Measurements from ENCODE around the gene CCDC68.
"Not testable (repeated sequence)": the region's sequence is repeated elsewhere in the genome, so short reads cannot be mapped to it uniquely, and the experiment has no call there.

Gene CCDC68

DNA sequence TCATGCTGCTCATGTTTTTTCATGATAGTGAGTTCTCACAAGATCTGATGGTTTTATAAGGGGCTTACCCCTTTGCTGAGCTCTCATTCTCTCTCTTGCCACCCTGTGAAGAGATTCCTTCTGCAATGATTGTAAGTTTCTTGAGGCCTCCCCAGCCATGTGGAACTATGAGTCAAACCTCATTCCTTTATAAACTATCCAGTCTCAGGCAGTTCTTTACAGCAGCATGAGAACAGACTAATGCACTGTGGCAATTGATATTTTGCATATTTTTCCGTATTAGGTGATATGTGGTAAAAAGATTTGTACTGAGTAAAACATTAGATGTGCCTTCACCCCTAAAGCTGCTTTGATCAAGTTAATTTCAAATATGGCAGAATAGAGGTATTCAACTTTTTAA is 82.2 kb downstream of the CCDC68 start:
- no peaks in the 10 kb centered on the region for H3K79me2 ChIP-seq (ENCODE audit: control insufficient read depth, insufficient read depth, low read length, unreplicated experiment)
- peaks cover 17% of the 10 kb centered on the region for H3K4me1 ChIP-seq (ENCODE audit: control insufficient read depth, insufficient read depth, low read length, unreplicated experiment)
- H3K27ac ChIP-seq (ENCODE audit: low read depth, low read length), result no peak overlapping the region
- no peaks in the 10 kb centered on the region for H3K27me3 ChIP-seq (ENCODE audit: insufficient read depth, low read length)
- no peak overlapping the region for H2AFZ ChIP-seq (ENCODE audit: low read length, unreplicated experiment)
- H3K4me3 ChIP-seq (ENCODE audit: low read depth, low read length), result no peak overlapping the region
- H3K36me3 ChIP-seq (ENCODE audit: insufficient read depth, low read length), result peaks cover 11% of the 10 kb centered on the region

DNA sequence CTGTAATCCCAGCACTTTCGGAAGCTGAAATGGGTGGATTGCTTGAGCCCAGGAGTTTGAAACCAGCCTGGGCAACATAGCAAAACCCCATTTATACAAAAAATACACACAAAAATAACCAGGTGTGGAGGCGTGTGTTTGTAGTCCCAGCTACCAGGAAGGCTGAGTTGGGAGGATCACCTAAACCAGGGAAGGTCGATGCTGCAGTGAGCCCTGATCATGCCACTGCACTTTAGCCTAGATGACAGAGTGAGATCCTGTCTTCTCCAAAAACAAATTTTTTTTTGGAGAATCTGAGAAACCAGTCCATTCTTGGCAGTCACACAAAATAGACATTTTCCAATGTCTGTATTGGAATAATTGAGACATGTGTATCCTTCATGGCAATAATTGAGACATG is 84.2 kb downstream of the CCDC68 start:
- peaks cover 5% of the 10 kb centered on the region for H3K36me3 ChIP-seq (ENCODE audit: insufficient read depth, low read length)
- no peak overlapping the region for H2AFZ ChIP-seq (ENCODE audit: low read length, unreplicated experiment)
- peaks cover 7% of the 10 kb centered on the region for H3K4me1 ChIP-seq (ENCODE audit: control insufficient read depth, insufficient read depth, low read length, unreplicated experiment)
- H3K4me3 ChIP-seq (ENCODE audit: low read depth, low read length), result no peak overlapping the region
- H3K27ac ChIP-seq (ENCODE audit: low read depth, low read length), result no peak overlapping the region
- no peaks in the 10 kb centered on the region for H3K27me3 ChIP-seq (ENCODE audit: insufficient read depth, low read length)
- H3K79me2 ChIP-seq (ENCODE audit: control insufficient read depth, insufficient read depth, low read length, unreplicated experiment), result no peaks in the 10 kb centered on the region

- no peaks in the 10 kb centered on the region for H3K79me2 ChIP-seq (ENCODE audit: control insufficient read depth, insufficient read depth, low read length, unreplicated experiment)
- H3K27me3 ChIP-seq (ENCODE audit: insufficient read depth, low read length), result no peaks in the 10 kb centered on the region
- H3K4me3 ChIP-seq (ENCODE audit: low read depth, low read length), result no peak overlapping the region
- no peak overlapping the region for H3K27ac ChIP-seq (ENCODE audit: low read depth, low read length)
- peaks cover 6% of the 10 kb centered on the region for H3K4me1 ChIP-seq (ENCODE audit: control insufficient read depth, insufficient read depth, low read length, unreplicated experiment)
- H2AFZ ChIP-seq (ENCODE audit: low read length, unreplicated experiment), result no peak overlapping the region
- H3K36me3 ChIP-seq (ENCODE audit: insufficient read depth, low read length), result no peaks in the 10 kb centered on the region; the same call in 1 of the 2 replicates
Measured at GRCh38 chr18:54873884-54874255, 85.4 kb downstream of the CCDC68 start.

- no peak overlapping the region for H3K27ac ChIP-seq (ENCODE audit: low read depth, low read length)
- H3K27me3 ChIP-seq (ENCODE audit: insufficient read depth, low read length), result no peaks in the 10 kb centered on the region
- no peaks in the 10 kb centered on the region for H3K79me2 ChIP-seq (ENCODE audit: control insufficient read depth, insufficient read depth, low read length, unreplicated experiment)
- H2AFZ ChIP-seq (ENCODE audit: low read length, unreplicated experiment), result no peak overlapping the region
- peaks cover 4% of the 10 kb centered on the region; the same call in 1 of the 2 replicates for H3K36me3 ChIP-seq (ENCODE audit: insufficient read depth, low read length)
- no peak overlapping the region for H3K4me3 ChIP-seq (ENCODE audit: low read depth, low read length)
- H3K4me1 ChIP-seq (ENCODE audit: control insufficient read depth, insufficient read depth, low read length, unreplicated experiment), result peaks cover 4% of the 10 kb centered on the region
Measured at GRCh38 chr18:54872681-54873080, 86.6 kb downstream of the CCDC68 start.

- Histone ChIP-seq H2AFZ (ENCODE audit: low read length, unreplicated experiment) (no peak overlapping the region), H3K27ac (ENCODE audit: low read depth, low read length) (no peak overlapping the region), H3K36me3 (ENCODE audit: insufficient read depth, low read length) (peaks cover 4% of the 10 kb centered on the region; the same call in 1 of the 2 replicates), H3K4me3 (ENCODE audit: low read depth, low read length) (no peak overlapping the region), H3K79me2 (ENCODE audit: control insufficient read depth, insufficient read depth, low read length, unreplicated experiment) (no peaks in the 10 kb centered on the region), H3K27me3 (ENCODE audit: insufficient read depth, low read length) (no peaks in the 10 kb centered on the region), H3K4me1 (ENCODE audit: control insufficient read depth, insufficient read depth, low read length, unreplicated experiment) (peaks cover 4% of the 10 kb centered on the region)
Measured at GRCh38 chr18:54871231-54871630, 88.0 kb downstream of the CCDC68 start.

DNA sequence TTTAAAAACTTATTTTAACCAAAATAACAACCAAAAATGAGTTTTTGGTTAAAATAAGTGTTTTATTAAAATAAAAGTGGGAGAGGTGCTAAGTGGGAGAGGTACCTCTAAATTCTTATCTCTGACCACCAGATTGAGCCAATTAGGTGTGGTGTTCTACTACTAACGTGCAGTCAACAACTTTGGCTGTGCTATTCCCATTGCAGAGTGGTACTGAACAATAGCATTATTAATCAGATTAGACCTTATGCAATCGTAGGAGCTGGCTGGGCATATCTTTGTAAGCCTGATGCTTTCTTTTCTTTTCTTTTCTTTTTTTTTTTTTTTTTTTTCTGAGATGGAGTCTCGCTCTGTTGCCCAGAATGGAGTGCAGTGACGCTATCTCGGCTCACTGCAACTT is 92.1 kb downstream of the CCDC68 start:
- H3K79me2 ChIP-seq (ENCODE audit: control insufficient read depth, insufficient read depth, low read length, unreplicated experiment), result no peaks in the 10 kb centered on the region
- peaks cover 4% of the 10 kb centered on the region; the same call in 1 of the 2 replicates for H3K36me3 ChIP-seq (ENCODE audit: insufficient read depth, low read length)
- H2AFZ ChIP-seq (ENCODE audit: low read length, unreplicated experiment), result no peak overlapping the region
- H3K4me3 ChIP-seq (ENCODE audit: low read depth, low read length), result no peak overlapping the region
- H3K27ac ChIP-seq (ENCODE audit: low read depth, low read length), result no peak overlapping the region
- H3K4me1 ChIP-seq (ENCODE audit: control insufficient read depth, insufficient read depth, low read length, unreplicated experiment), result no peaks in the 10 kb centered on the region
- H3K27me3 ChIP-seq (ENCODE audit: insufficient read depth, low read length), result no peaks in the 10 kb centered on the region

- no peaks in the 10 kb centered on the region for H3K79me2 ChIP-seq (ENCODE audit: control insufficient read depth, insufficient read depth, low read length, unreplicated experiment)
Measured at GRCh38 chr18:54860941-54861340, 98.3 kb downstream of the CCDC68 start.

DNA sequence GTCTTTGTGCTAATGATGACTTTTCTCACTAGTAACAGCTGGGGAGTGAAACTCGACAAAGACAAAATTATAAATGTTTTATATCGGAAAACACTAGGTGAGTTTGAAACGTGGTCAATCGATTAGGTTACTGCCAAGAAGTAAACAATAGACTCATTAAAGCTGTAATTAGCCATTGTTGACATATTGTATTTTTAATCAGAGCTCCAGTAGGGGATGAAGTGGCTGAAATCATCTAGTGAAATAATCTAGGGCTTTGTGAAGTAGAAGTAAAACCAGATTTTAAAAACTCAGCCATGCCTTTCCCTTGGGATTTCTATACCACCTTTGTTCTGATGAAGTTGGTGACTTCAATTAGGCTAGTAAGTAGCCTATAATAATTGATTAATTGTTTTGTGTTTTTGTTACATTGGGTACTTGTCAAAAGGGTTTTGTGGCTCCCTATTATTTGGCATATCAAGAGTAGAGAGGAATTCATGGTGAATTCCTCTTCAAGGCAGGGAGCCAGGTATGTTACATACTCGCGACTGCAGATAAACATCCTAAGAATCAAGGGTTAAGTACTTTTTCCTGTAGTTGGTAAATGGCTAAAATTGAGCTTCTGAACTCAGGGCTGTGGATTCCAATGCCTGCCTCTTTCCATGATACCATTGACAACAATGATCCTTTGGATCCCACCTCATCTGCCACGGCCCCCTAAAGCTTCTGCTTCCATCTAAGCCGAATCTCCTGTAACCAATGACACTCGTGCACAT is 99.4 kb downstream of the CCDC68 start:
- Histone ChIP-seq H3K4me3 (ENCODE audit: low read depth, low read length) (no peak overlapping the region), H3K4me1 (ENCODE audit: control insufficient read depth, insufficient read depth, low read length, unreplicated experiment) (no peaks in the 10 kb centered on the region), H3K27ac (ENCODE audit: low read depth, low read length) (no peak overlapping the region), H3K27me3 (ENCODE audit: insufficient read depth, low read length) (no peaks in the 10 kb centered on the region), H3K36me3 (ENCODE audit: insufficient read depth, low read length) (0 out of 2 replicates have a peak, but pooled peaks cover 5% of the 10 kb centered on the region), H2AFZ (ENCODE audit: low read length, unreplicated experiment) (no peak overlapping the region), H3K79me2 (ENCODE audit: control insufficient read depth, insufficient read depth, low read length, unreplicated experiment) (no peaks in the 10 kb centered on the region)

More at GRCh38 chr18:54860941-54861340, 98.3 kb downstream of the CCDC68 start:
- no peaks in the 10 kb centered on the region for H3K4me1 ChIP-seq (ENCODE audit: control insufficient read depth, insufficient read depth, low read length, unreplicated experiment)
- H3K36me3 ChIP-seq (ENCODE audit: insufficient read depth, low read length), result 0 out of 2 replicates have a peak, but pooled peaks cover 1% of the 10 kb centered on the region
- H3K4me3 ChIP-seq (ENCODE audit: low read depth, low read length), result no peak overlapping the region
- no peak overlapping the region for H3K27ac ChIP-seq (ENCODE audit: low read depth, low read length)
- H2AFZ ChIP-seq (ENCODE audit: low read length, unreplicated experiment), result no peak overlapping the region
- H3K27me3 ChIP-seq (ENCODE audit: insufficient read depth, low read length), result no peaks in the 10 kb centered on the region

- Histone ChIP-seq H3K4me1 (ENCODE audit: control insufficient read depth, insufficient read depth, low read length, unreplicated experiment) (peaks cover 12% of the 10 kb centered on the region), H3K79me2 (ENCODE audit: control insufficient read depth, insufficient read depth, low read length, unreplicated experiment) (peaks cover 5% of the 10 kb centered on the region), H3K36me3 (ENCODE audit: insufficient read depth, low read length) (0 out of 2 replicates have a peak, but pooled peaks cover 9% of the 10 kb centered on the region), H3K4me3 (ENCODE audit: low read depth, low read length) (no peak overlapping the region), H2AFZ (ENCODE audit: low read length, unreplicated experiment) (no peak overlapping the region), H3K27me3 (ENCODE audit: insufficient read depth, low read length) (no peaks in the 10 kb centered on the region), H3K27ac (ENCODE audit: low read depth, low read length) (no peak overlapping the region)
Measured at GRCh38 chr18:54857499-54857898, 101.8 kb downstream of the CCDC68 start.

GRCh38 chr18:54856105-54856646 is 103.1 kb downstream of the CCDC68 start:
- no peak overlapping the region for H3K27ac ChIP-seq (ENCODE audit: low read depth, low read length)
- peaks cover 13% of the 10 kb centered on the region for H3K4me1 ChIP-seq (ENCODE audit: control insufficient read depth, insufficient read depth, low read length, unreplicated experiment)
- no peaks in the 10 kb centered on the region for H3K27me3 ChIP-seq (ENCODE audit: insufficient read depth, low read length)
- H2AFZ ChIP-seq (ENCODE audit: low read length, unreplicated experiment), result no peak overlapping the region
- H3K36me3 ChIP-seq (ENCODE audit: insufficient read depth, low read length), result 0 out of 2 replicates have a peak, but pooled peaks cover 9% of the 10 kb centered on the region
- no peak overlapping the region for H3K4me3 ChIP-seq (ENCODE audit: low read depth, low read length)
- H3K79me2 ChIP-seq (ENCODE audit: control insufficient read depth, insufficient read depth, low read length, unreplicated experiment), result peaks cover 5% of the 10 kb centered on the region

GRCh38 chr18:54855050-54855449 is 104.2 kb downstream of the CCDC68 start:
- not testable (repeated sequence) for H3K36me3 ChIP-seq (ENCODE audit: insufficient read depth, low read length); H2AFZ ChIP-seq (ENCODE audit: low read length, unreplicated experiment); H3K27me3 ChIP-seq (ENCODE audit: insufficient read depth, low read length); H3K79me2 ChIP-seq (ENCODE audit: control insufficient read depth, insufficient read depth, low read length, unreplicated experiment); H3K27ac ChIP-seq (ENCODE audit: low read depth, low read length); H3K4me3 ChIP-seq (ENCODE audit: low read depth, low read length)
- H3K4me1 ChIP-seq (ENCODE audit: control insufficient read depth, insufficient read depth, low read length, unreplicated experiment), result peaks cover 13% of the 10 kb centered on the region
